LNCAP (cell line): ENCODE results near the gene ALDOA.

Experiments
- TF ChIP-seq, protein P1 (sequence below): fragments of 450-650 bp; IDR thresholded peaks from 2 replicates; pipeline ENCODE4 v1.5.1; 2017; ENCODE audit warnings: mild to moderate bottlenecking

The ALDOA gene

DNA sequence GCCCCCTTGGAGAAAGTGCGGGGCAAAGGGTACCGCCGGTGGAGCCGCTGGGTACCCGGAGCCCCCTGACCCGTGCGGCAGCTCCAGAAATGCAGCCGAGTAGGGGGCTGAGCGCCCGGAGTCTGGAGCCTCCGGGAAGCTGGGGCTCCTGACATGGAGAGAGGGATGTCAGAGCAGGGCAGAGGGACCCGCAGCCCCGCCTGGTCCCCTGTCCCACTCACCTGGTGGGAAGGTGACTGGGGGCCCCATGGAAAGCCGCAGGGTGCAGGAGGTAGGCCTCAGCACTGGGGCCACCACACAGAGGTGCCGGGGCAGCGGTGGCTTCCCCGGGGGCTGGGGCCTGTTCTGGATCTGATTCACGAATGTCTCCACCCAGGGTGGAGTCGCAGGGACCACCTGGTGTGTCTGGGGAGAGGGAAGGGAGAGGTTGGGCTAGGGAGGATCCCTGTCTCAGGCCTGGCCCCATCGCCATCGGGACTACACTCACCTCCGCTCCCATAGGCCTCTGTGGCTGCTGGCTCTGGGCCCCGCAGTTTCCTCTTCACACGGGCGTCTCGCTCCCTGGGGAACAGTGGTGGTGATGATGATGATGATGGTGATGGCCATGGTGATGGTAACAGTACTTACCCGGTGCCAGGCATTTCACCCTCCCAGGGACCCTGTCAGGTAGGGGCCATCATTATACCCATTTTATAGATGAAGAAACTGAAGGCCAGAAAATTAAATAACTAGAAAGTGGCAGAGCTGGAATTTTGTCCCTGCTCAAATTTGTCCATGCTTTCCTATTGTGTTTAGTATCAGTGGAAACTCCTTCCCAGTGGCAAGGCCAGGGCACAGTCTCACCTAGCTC is 21.0 kb downstream of the ALDOA start:
- TF ChIP-seq, protein P1, sequence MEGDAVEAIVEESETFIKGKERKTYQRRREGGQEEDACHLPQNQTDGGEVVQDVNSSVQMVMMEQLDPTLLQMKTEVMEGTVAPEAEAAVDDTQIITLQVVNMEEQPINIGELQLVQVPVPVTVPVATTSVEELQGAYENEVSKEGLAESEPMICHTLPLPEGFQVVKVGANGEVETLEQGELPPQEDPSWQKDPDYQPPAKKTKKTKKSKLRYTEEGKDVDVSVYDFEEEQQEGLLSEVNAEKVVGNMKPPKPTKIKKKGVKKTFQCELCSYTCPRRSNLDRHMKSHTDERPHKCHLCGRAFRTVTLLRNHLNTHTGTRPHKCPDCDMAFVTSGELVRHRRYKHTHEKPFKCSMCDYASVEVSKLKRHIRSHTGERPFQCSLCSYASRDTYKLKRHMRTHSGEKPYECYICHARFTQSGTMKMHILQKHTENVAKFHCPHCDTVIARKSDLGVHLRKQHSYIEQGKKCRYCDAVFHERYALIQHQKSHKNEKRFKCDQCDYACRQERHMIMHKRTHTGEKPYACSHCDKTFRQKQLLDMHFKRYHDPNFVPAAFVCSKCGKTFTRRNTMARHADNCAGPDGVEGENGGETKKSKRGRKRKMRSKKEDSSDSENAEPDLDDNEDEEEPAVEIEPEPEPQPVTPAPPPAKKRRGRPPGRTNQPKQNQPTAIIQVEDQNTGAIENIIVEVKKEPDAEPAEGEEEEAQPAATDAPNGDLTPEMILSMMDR: no peak

DNA sequence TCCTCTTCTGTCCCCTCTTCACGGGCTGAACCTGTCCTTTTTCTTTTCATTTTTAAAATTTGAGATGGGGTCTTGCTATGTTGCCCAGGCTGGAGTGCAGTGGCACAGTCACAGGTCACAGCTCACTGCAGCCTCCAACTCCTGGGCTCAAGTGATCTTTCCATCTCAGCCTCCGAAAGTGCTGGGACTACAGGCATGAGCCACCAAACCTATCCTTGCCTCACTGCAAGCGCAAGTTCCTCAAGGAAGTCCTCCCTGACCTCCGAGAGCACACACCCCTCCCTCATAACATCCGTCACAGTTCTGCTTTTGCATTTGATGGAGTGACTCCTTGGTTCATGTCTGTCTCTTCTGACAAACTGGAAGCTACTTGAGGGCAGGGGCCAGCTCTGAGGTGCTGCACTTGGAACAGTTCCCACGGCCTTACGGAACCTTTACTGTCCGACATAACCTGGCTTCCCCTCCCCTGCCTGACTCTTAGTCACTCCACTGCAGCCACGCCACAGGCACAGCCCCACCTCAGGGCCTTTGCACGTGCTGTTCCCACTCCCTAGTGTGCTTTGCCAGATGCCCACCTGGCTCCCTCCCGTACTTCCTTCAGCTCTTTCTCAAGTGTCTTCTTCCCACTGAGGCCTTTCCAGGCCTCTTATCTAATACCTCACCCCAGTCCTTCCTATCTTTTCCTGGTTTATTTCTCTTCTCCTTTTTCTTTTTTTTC is 21.8 kb downstream of the ALDOA start:
- TF ChIP-seq, protein P1: no peak

DNA sequence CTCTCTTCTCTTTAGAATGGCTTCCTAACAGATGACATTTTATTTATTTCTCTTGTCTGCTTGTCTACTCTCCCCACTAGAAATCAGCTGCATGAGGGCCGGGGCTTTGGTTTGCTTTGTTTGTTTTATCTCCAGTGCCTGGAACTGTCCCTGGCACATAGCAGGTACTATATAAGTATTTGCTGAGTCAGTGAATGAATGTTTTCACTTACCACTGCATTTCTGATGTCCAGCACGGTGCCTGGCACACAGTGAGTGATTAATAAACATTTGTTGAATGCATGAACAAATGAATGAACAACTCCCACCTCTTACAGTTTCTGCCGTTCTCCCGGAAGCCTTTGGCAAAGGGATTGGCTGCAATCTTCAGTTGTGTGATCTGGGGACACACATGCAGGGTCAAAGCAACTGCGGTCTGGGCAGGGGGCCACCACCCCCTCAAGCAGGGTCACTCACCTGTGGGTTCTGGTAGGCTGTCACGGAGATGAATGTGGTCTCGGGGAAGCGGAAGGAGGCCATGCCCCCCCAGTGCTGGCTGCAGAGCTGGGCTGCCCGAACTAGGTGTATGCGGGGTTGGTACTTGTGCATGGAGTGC is 22.8 kb downstream of the ALDOA start:
- TF ChIP-seq, protein P1: no peak

DNA sequence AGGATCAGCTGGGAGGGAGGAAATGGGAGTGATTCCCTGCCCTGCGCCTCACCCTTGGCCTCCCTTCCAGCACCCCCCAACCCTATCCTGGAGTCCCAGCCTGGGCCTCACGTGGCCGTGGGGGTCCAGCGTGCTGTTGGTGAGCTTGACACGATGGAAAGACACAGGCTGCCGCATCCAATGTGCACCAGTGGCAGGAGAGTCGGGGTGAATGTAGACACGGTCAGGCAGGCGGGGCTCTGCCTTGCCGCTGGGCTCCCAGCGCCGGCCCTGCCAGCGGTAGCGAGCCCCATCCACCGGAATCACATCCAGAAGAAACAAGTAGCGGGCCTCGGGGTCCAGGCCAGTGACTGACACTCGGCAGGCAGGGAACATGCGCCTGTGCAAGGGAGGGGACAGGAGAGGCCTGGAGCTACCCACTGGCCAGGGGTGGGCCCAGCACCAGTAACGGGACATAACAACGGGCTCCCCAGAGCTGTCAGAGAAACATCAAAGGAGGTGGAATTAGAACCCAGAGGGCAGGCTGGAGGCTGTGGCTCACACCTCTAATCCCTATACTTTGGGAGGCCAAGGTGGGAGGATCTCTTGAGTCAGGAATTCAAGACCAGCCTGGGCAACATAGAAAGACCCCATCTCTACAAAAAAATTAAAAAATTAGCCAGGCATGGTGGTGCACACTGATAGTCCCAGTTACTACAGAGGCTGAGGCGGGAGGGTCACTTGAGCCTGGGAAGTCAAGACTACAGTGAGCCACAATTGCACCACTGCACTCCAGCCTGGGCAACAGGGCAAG is 23.5 kb downstream of the ALDOA start:
- TF ChIP-seq, protein P1: no peak

DNA sequence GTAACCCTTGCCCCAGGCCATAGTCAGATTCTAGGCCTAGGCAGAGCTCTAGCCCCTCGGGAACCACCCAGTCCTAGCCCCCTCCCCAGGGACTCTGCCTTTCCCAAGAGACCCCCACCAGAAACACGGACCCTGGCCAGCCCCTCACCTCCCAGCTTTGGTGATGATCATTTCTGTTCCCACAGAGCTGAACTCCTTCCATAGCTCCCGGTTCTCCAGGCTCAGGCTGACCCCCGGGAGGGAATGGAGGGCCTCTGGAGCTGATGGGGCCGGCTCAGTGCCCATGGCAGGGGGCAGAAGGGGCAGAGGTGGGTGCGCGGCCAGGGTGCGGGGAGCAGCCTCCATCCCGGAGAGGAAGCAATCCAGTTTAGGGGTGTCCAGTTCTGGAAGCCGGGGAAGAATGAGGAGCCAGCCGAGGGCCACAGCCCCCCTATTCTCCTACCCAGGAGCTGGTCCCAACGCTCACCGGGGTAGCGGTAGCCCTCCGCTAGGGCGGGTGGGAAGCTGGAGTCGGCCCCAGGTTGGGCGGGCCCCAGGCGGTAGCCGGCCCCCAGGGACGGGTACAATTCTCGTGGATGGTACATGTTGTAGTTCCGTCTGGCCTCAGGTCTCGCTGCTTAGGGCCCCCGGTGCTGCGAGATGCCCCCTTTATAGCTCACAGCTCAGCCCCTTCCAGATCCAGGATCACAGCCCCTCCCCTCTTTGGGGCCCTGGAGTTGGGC is 25.2 kb downstream of the ALDOA start:
- TF ChIP-seq, protein P1: no peak

DNA sequence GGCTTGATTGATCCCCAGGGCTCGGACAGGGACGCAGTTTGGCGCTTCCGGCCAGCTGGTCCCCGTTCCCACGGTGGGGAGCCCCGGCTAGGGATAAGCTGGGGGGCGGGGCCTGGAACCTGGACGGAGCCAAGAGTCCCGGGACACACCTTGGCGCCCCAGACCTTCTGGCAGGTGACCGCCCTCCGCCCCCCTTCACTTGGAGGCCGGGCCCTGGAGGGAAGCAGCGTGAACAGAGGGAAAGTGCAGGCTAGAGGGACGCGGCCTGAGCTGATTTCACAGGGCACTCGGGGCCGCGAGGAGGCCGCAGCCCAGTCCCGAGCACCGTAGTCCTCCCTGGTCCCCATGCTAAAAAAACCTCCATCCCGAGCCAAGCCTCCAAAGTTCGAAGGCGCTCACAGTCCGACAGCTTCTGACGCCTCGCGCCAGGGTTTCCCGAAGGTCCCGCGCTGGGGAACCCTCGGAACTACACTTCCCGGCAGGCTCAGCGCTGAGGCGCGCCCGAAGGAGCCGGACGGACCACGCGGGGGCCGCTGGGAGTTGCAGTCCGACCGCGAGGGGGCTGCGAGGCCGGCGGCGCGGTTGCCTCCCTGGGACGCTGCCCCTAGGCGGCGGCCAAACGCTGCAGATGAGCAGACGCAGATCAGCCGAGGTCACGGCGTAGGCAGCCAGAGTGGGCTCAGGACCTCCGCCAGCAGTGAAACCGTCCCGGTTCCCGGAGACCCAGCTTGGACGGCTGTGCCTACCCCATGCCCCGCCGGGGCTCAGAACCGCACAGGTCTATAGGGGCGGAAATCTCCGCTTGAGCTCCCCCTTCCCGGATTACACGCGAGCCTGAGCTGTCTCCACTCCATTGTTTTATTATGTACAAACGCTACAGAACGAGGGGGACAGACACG is 26.2 kb downstream of the ALDOA start, which contains the start of gene TBX6:
Gene TBX6 (minus strand): TSS at position 451 of the 899 bp plus-strand sequence. CDS start 731 bp downstream, outside the sequence.
- TF ChIP-seq, protein P1: peak; percentile 72
